HepG2 (cell line): Measurements from ENCODE around the gene SLC45A1. TPM values are rescaled to one million over a fixed set of nuclear protein-coding genes. Genes with fewer than 3 reads are reported as not detected.

ENCODE experiments used
- NONO ChIP-seq, 2 experiments: fragments of 450-650 bp in 1 of 2; sonication (generic) in 1 of 2; formaldehyde crosslinking in 1 of 2; IDR thresholded peaks in 1 of 2; conservative IDR thresholded peaks in 1 of 2; 2 replicates each; pipeline versions ENCODE4 v1.6.1 to v1.8.0; 2017 to 2022; ENCODE audit warnings: mild to moderate bottlenecking in 1 of 2, missing genetic modification reagents in 1 of 2, moderate library complexity in 1 of 2
- RARA ChIP-seq: IDR thresholded peaks from 2 replicates; pipeline ENCODE4 v1.6.1; 2016; ENCODE audit warnings: missing genetic modification reagents, missing compliant biosample characterization
- SRY ChIP-seq: sonication (generic); formaldehyde crosslinking; IDR thresholded peaks from 2 replicates; pipeline ENCODE4 v1.8.0; 2022; ENCODE audit warnings: mild to moderate bottlenecking, missing genetic modification reagents
- TARDBP ChIP-seq: sonication (generic); formaldehyde crosslinking; IDR thresholded peaks from 2 replicates; pipeline ENCODE4 v1.8.0; 2022; ENCODE audit warnings: mild to moderate bottlenecking, missing genetic modification reagents
- XRCC5 ChIP-seq: fragments of 200-400 bp; formaldehyde crosslinking; optimal IDR thresholded peaks from 2 replicates; pipeline ENCODE3; 2017; ENCODE audit warnings: mild to moderate bottlenecking, low read length
- YY1 ChIP-seq: IDR thresholded peaks from 2 replicates; pipeline ENCODE4 v1.6.1; 2011; ENCODE audit warnings: low read length, low read depth, moderate library complexity, mild to moderate bottlenecking; ENCODE audit not compliant: insufficient read depth, insufficient replicate concordance
- ZFX ChIP-seq: sonication (generic); formaldehyde crosslinking; IDR thresholded peaks from 2 replicates; pipeline ENCODE4 v1.4.0; 2020; ENCODE audit warnings: mild to moderate bottlenecking, low read depth, missing genetic modification reagents, moderate library complexity
- ZNF121 ChIP-seq: sonication (generic); formaldehyde crosslinking; IDR thresholded peaks from 2 replicates; pipeline ENCODE4 v1.5.0; 2020; ENCODE audit warnings: mild to moderate bottlenecking, missing genetic modification reagents
- ZNF451 ChIP-seq: sonication (generic); formaldehyde crosslinking; IDR thresholded peaks from 2 replicates; pipeline ENCODE4 v1.5.0; 2020; ENCODE audit warnings: mild to moderate bottlenecking, missing genetic modification reagents
- polyA plus RNA-seq, 8 experiments: library from polyadenylated mRNA; depleted of rRNA in 3 of 8; stranded (reverse) in 7 of 8; unstranded in 1 of 8; fragments of >200 nt; fragmentation: Illumina TruSeq in 4 of 8; extraction: Trizol in 4 of 8; gene quantifications; 2 replicates each; pipeline versions ENCODE4 v1.2.1 to v1.2.3, GENCODE V29; 2011 to 2016; ENCODE audit warnings: low read depth in 4 of 8, missing spikeins in 1 of 8, mixed read lengths in 1 of 8; ENCODE audit not compliant: insufficient read depth in 1 of 8
- total RNA-seq, 5 experiments: library from RNA; depleted of rRNA; stranded (reverse); fragments of >200 nt; fragmentation: Illumina TruSeq; extraction: Trizol; gene quantifications; 2 replicates each; pipeline ENCODE4 v1.2.3, GENCODE V29; 2016; ENCODE audit warnings: low read depth in 1 of 5
- TF ChIP-seq, protein P1 (sequence below): sonication (generic); formaldehyde crosslinking; IDR thresholded peaks from 2 replicates; pipeline ENCODE4 v1.5.1; 2020; ENCODE audit warnings: missing genetic modification reagents, mild to moderate bottlenecking, borderline replicate concordance
- TF ChIP-seq, protein P2 (sequence below): sonication (generic); formaldehyde crosslinking; IDR thresholded peaks from 2 replicates; pipeline ENCODE4 v1.5.0; 2020; ENCODE audit warnings: missing genetic modification reagents
- TF ChIP-seq, protein P3 (sequence below): sonication (generic); formaldehyde crosslinking; IDR thresholded peaks from 2 replicates; pipeline ENCODE4 v1.5.1; 2020; ENCODE audit warnings: mild to moderate bottlenecking, missing genetic modification reagents, borderline replicate concordance
- TF ChIP-seq, protein P4 (sequence below): sonication (generic); formaldehyde crosslinking; IDR thresholded peaks from 2 replicates; pipeline ENCODE4 v1.5.0; 2020; ENCODE audit warnings: mild to moderate bottlenecking, missing genetic modification reagents, moderate library complexity
- TF ChIP-seq, protein P5 (sequence below): sonication (generic); formaldehyde crosslinking; IDR thresholded peaks from 2 replicates; pipeline ENCODE4 v1.9.0; 2022; ENCODE audit warnings: low read depth, missing genetic modification reagents
- TF ChIP-seq, protein P6 (sequence below): sonication (generic); formaldehyde crosslinking; IDR thresholded peaks from 2 replicates; pipeline ENCODE4 v1.5.1; 2020; ENCODE audit warnings: mild to moderate bottlenecking, missing genetic modification reagents

SLC45A1 gene
- total and polyA plus RNA-seq, 2 of the 13 experiments (the other 11 are each of a cell fraction or from before 2014, with no cell fraction given) = not detected

DNA sequence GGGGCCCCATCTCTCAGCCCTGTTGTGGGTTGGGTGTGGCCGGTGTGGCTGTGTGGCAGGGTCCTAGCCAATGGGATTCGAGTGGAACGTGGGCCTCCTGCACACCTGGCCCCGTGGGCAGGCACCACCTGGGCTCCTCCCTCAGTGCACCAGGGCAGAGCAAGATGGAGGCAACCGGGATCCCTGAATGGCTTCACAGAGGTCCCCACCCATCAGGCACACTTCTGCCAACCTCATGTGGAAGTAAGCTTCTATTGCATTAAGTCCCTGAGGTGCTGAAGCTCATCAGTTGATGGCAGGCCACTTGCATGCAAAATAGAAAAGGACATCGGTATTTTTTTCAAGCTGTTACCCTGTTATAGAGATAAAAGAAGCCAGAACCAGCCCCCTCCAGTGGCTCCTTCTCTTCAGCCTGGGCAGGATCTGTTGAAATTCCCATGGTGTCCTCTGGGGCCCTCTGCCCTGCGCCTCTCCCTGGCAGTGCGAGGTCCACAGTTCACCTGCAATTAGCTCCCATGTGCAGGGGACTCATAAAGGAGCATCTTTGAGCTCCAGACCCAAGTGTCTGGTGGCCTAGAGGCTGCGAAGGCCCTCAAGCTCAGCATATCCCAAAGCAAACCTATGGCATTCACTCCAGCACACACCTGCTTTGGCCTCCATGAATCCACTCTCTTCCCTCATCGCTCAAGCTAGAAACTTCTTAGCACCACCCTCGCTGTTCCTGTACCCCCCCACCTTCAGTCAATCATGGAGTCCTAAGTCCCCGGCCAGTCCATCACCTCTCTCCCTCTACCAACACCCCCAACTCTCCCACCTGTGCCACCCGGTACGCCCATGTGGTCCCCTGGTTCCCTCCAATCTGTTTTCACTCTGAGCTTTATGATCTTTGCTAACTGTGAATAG is 2.1 kb upstream of the SLC45A1 start (continued):
- TF ChIP-seq, protein P1, sequence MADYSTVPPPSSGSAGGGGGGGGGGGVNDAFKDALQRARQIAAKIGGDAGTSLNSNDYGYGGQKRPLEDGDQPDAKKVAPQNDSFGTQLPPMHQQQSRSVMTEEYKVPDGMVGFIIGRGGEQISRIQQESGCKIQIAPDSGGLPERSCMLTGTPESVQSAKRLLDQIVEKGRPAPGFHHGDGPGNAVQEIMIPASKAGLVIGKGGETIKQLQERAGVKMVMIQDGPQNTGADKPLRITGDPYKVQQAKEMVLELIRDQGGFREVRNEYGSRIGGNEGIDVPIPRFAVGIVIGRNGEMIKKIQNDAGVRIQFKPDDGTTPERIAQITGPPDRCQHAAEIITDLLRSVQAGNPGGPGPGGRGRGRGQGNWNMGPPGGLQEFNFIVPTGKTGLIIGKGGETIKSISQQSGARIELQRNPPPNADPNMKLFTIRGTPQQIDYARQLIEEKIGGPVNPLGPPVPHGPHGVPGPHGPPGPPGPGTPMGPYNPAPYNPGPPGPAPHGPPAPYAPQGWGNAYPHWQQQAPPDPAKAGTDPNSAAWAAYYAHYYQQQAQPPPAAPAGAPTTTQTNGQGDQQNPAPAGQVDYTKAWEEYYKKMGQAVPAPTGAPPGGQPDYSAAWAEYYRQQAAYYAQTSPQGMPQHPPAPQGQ (CRISPR knock-in tag) = no peak
- TF ChIP-seq ZFX (CRISPR knock-in tag) = 0 out of 2 replicates have a peak, but pooled peaks have one; percentile 37
- no peak for TF ChIP-seq ZNF451 (CRISPR knock-in tag)
- TF ChIP-seq, protein P2, sequence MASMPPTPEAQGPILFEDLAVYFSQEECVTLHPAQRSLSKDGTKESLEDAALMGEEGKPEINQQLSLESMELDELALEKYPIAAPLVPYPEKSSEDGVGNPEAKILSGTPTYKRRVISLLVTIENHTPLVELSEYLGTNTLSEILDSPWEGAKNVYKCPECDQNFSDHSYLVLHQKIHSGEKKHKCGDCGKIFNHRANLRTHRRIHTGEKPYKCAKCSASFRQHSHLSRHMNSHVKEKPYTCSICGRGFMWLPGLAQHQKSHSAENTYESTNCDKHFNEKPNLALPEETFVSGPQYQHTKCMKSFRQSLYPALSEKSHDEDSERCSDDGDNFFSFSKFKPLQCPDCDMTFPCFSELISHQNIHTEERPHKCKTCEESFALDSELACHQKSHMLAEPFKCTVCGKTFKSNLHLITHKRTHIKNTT = no peak
- TF ChIP-seq NONO (IDR thresholded peaks at IDR 0.05) = no peak
- no peak for TF ChIP-seq NONO (CRISPR knock-in tag; conservative IDR thresholded peaks at IDR 0.05)
- peak; percentile 48 for TF ChIP-seq XRCC5
- 0 out of 2 replicates have a peak, but pooled peaks have one; percentile 33 for TF ChIP-seq TARDBP (CRISPR knock-in tag)
- 0 out of 2 replicates have a peak, but pooled peaks have one; percentile 32 for TF ChIP-seq RARA
- TF ChIP-seq SRY (CRISPR knock-in tag) = no peak
- TF ChIP-seq, protein P3, sequence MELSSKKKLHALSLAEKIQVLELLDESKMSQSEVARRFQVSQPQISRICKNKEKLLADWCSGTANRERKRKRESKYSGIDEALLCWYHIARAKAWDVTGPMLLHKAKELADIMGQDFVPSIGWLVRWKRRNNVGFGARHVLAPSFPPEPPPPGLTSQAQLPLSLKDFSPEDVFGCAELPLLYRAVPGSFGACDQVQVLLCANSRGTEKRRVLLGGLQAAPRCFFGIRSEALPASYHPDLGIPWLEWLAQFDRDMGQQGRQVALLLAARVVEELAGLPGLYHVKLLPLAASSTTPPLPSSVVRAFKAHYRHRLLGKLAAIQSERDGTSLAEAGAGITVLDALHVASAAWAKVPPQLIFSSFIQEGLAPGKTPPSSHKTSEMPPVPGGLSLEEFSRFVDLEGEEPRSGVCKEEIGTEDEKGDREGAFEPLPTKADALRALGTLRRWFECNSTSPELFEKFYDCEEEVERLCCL (CRISPR knock-in tag) = no peak
- TF ChIP-seq, protein P4, sequence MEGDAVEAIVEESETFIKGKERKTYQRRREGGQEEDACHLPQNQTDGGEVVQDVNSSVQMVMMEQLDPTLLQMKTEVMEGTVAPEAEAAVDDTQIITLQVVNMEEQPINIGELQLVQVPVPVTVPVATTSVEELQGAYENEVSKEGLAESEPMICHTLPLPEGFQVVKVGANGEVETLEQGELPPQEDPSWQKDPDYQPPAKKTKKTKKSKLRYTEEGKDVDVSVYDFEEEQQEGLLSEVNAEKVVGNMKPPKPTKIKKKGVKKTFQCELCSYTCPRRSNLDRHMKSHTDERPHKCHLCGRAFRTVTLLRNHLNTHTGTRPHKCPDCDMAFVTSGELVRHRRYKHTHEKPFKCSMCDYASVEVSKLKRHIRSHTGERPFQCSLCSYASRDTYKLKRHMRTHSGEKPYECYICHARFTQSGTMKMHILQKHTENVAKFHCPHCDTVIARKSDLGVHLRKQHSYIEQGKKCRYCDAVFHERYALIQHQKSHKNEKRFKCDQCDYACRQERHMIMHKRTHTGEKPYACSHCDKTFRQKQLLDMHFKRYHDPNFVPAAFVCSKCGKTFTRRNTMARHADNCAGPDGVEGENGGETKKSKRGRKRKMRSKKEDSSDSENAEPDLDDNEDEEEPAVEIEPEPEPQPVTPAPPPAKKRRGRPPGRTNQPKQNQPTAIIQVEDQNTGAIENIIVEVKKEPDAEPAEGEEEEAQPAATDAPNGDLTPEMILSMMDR = peak; percentile 53
- TF ChIP-seq ZNF121 (CRISPR knock-in tag) = no peak
- TF ChIP-seq, protein P5, sequence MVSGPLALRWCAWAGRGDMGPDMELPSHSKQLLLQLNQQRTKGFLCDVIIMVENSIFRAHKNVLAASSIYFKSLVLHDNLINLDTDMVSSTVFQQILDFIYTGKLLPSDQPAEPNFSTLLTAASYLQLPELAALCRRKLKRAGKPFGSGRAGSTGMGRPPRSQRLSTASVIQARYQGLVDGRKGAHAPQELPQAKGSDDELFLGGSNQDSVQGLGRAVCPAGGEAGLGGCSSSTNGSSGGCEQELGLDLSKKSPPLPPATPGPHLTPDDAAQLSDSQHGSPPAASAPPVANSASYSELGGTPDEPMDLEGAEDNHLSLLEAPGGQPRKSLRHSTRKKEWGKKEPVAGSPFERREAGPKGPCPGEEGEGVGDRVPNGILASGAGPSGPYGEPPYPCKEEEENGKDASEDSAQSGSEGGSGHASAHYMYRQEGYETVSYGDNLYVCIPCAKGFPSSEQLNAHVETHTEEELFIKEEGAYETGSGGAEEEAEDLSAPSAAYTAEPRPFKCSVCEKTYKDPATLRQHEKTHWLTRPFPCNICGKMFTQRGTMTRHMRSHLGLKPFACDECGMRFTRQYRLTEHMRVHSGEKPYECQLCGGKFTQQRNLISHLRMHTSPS (CRISPR knock-in tag) = no peak
- peak; percentile 7 for TF ChIP-seq YY1
- TF ChIP-seq, protein P6, sequence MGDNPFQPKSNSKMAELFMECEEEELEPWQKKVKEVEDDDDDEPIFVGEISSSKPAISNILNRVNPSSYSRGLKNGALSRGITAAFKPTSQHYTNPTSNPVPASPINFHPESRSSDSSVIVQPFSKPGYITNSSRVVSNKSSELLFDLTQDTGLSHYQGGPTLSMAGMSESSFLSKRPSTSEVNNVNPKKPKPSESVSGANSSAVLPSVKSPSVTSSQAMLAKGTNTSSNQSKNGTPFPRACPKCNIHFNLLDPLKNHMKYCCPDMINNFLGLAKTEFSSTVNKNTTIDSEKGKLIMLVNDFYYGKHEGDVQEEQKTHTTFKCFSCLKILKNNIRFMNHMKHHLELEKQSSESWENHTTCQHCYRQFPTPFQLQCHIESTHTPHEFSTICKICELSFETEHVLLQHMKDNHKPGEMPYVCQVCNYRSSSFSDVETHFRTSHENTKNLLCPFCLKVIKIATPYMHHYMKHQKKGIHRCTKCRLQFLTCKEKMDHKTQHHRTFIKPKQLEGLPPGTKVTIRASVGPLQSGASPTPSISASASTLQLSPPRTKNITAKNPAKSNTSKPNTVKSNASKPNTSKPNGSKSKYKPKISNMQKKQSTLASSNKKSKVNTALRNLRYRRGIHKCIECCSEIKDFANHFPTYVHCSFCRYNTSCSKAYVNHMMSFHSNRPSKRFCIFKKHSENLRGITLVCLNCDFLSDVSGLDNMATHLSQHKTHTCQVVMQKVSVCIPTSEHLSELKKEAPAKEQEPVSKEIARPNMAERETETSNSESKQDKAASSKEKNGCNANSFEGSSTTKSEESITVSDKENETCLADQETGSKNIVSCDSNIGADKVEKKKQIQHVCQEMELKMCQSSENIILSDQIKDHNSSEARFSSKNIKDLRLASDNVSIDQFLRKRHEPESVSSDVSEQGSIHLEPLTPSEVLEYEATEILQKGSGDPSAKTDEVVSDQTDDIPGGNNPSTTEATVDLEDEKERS (CRISPR knock-in tag) = 0 out of 2 replicates have a peak, but pooled peaks have one; percentile 28
